ENCODE data around the gene PGPEP1. TPM values are rescaled to one million over a fixed set of nuclear protein-coding genes. Genes with fewer than 3 reads are reported as not detected.

PGPEP1 gene
- total and polyA plus RNA-seq, 10 of the 15 experiments (the other 5 are each of a cell fraction or from before 2014, with no cell fraction given), result 13.8 to 39.4 (median 17.0) TPM

DNA sequence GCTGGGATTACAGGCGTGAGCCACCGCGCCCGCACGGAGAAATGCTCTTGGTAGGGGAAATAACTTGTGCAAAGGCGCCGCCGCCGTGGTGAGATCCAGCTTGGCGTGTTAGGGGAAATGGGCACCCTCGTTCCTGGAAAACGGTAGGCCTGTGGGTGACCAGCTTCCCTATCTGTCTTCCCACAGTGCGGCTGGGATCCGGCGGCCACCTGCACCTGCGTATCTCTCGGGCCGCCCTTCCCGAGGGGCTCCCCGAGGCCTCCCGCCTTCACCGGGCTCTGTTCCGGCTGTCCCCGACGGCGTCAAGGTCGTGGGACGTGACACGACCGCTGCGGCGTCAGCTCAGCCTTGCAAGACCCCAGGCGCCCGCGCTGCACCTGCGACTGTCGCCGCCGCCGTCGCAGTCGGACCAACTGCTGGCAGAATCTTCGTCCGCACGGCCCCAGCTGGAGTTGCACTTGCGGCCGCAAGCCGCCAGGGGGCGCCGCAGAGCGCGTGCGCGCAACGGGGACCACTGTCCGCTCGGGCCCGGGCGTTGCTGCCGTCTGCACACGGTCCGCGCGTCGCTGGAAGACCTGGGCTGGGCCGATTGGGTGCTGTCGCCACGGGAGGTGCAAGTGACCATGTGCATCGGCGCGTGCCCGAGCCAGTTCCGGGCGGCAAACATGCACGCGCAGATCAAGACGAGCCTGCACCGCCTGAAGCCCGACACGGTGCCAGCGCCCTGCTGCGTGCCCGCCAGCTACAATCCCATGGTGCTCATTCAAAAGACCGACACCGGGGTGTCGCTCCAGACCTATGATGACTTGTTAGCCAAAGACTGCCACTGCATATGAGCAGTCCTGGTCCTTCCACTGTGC is 47.9 kb downstream of the PGPEP1 start (continued):
- TF ChIP-seq, protein P1, sequence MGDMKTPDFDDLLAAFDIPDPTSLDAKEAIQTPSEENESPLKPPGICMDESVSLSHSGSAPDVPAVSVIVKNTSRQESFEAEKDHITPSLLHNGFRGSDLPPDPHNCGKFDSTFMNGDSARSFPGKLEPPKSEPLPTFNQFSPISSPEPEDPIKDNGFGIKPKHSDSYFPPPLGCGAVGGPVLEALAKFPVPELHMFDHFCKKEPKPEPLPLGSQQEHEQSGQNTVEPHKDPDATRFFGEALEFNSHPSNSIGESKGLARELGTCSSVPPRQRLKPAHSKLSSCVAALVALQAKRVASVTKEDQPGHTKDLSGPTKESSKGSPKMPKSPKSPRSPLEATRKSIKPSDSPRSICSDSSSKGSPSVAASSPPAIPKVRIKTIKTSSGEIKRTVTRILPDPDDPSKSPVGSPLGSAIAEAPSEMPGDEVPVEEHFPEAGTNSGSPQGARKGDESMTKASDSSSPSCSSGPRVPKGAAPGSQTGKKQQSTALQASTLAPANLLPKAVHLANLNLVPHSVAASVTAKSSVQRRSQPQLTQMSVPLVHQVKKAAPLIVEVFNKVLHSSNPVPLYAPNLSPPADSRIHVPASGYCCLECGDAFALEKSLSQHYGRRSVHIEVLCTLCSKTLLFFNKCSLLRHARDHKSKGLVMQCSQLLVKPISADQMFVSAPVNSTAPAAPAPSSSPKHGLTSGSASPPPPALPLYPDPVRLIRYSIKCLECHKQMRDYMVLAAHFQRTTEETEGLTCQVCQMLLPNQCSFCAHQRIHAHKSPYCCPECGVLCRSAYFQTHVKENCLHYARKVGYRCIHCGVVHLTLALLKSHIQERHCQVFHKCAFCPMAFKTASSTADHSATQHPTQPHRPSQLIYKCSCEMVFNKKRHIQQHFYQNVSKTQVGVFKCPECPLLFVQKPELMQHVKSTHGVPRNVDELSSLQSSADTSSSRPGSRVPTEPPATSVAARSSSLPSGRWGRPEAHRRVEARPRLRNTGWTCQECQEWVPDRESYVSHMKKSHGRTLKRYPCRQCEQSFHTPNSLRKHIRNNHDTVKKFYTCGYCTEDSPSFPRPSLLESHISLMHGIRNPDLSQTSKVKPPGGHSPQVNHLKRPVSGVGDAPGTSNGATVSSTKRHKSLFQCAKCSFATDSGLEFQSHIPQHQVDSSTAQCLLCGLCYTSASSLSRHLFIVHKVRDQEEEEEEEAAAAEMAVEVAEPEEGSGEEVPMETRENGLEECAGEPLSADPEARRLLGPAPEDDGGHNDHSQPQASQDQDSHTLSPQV (IDR thresholded peaks at IDR 0.05), result 0 out of 2 replicates have a peak, but pooled peaks have one; percentile 27
- TF ChIP-seq NRF1 (conservative IDR thresholded peaks at IDR 0.05; ENCODE audit: low read depth, low read length) (0 out of 2 replicates have a peak, but pooled peaks have one; percentile 17), RELB (IDR thresholded peaks at IDR 0.05; ENCODE audit: low read depth) (no peak), PML (IDR thresholded peaks at IDR 0.05; ENCODE audit: low read length) (no peak), DPF2 (IDR thresholded peaks at IDR 0.05) (peak; percentile 73), FOS (IDR thresholded peaks at IDR 0.05; ENCODE audit: borderline replicate concordance, extremely low read depth, insufficient read length) (no peak), RCOR1 (conservative IDR thresholded peaks at IDR 0.05; ENCODE audit: low read depth, low read length) (0 out of 2 replicates have a peak, but pooled peaks have one; percentile 20), RUNX3 (IDR thresholded peaks at IDR 0.05; ENCODE audit: low read length) (peak; percentile 92), SUPT20H (IDR thresholded peaks at IDR 0.05; ENCODE audit: borderline replicate concordance, control insufficient read depth, low read depth, low read length) (no peak), TCF12 (IDR thresholded peaks at IDR 0.05; ENCODE audit: low read depth, low read length) (peak; percentile 95), BHLHE40 (IDR thresholded peaks at IDR 0.05; ENCODE audit: borderline replicate concordance in 1 of 2, low read depth in 2 of 2, low read length in 1 of 2) (peak; percentile 73 to 91; a peak in 3 of 4 replicates), POLR2A (IDR thresholded peaks at IDR 0.05; ENCODE audit: low read depth, low read length) (peak; percentile 73), YY1 (IDR thresholded peaks at IDR 0.05; ENCODE audit: low read depth, low read length) (peak; percentile 77), CHD2 (IDR thresholded peaks at IDR 0.05; ENCODE audit: borderline replicate concordance, low read depth, low read length) (0 out of 2 replicates have a peak, but pooled peaks have one; percentile 56), PAX5 (IDR thresholded peaks at IDR 0.05; ENCODE audit: borderline replicate concordance, low read depth, low read length) (peak; percentile 65; the same call in 1 of the 2 replicates), TARDBP (IDR thresholded peaks at IDR 0.05; ENCODE audit: borderline replicate concordance) (0 out of 2 replicates have a peak, but pooled peaks have one; percentile 50), GATAD2B (conservative IDR thresholded peaks at IDR 0.05; ENCODE audit: low read depth) (peak; percentile 84; the same call in 1 of the 2 replicates), POU2F2 (IDR thresholded peaks at IDR 0.05; ENCODE audit: borderline replicate concordance, low read depth, low read length) (peak; percentile 34; the same call in 1 of the 3 replicates), TCF3 (IDR thresholded peaks at IDR 0.05; ENCODE audit: borderline replicate concordance, insufficient read depth, low read depth, low read length) (peak; percentile 96), NBN (IDR thresholded peaks at IDR 0.05) (peak; percentile 18; the same call in 1 of the 2 replicates), NR2F1 (conservative IDR thresholded peaks at IDR 0.05) (peak; percentile 47; the same call in 1 of the 2 replicates), CREB1 (IDR thresholded peaks at IDR 0.05; ENCODE audit: low read depth) (peak; percentile 64; the same call in 1 of the 2 replicates)
- TF ChIP-seq, protein P2, sequence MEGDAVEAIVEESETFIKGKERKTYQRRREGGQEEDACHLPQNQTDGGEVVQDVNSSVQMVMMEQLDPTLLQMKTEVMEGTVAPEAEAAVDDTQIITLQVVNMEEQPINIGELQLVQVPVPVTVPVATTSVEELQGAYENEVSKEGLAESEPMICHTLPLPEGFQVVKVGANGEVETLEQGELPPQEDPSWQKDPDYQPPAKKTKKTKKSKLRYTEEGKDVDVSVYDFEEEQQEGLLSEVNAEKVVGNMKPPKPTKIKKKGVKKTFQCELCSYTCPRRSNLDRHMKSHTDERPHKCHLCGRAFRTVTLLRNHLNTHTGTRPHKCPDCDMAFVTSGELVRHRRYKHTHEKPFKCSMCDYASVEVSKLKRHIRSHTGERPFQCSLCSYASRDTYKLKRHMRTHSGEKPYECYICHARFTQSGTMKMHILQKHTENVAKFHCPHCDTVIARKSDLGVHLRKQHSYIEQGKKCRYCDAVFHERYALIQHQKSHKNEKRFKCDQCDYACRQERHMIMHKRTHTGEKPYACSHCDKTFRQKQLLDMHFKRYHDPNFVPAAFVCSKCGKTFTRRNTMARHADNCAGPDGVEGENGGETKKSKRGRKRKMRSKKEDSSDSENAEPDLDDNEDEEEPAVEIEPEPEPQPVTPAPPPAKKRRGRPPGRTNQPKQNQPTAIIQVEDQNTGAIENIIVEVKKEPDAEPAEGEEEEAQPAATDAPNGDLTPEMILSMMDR (IDR thresholded peaks at IDR 0.05 in 2 of 3, conservative IDR thresholded peaks at IDR 0.05 in 1 of 3; ENCODE audit: control insufficient read depth in 2 of 3, extremely low read depth in 1 of 3, insufficient read depth in 1 of 3, low read depth in 3 of 3, low read length in 3 of 3), result peak; percentile 98; a peak in 5 of 6 replicates
